A549 (cell line): ENCODE data around the gene GPBP1L1.

Experiments
- CBX8 ChIP-seq: fragments of 200-600 bp; sonication (generic); IDR thresholded peaks from 2 replicates; pipeline ENCODE4 v1.6.1; 2016
- CEBPB ChIP-seq, 2 experiments: fragments of >200 bp in 1 of 2; sonication (Bioruptor Twin) in 1 of 2; formaldehyde crosslinking in 1 of 2; IDR thresholded peaks; 2 replicates each; pipeline ENCODE4 v1.6.1; 2012 to 2016
- NR3C1 ChIP-seq: fragments of >200 bp; sonication (Bioruptor Twin); formaldehyde crosslinking; IDR thresholded peaks from 3 replicates; pipeline ENCODE4 v1.6.1; 2017
- POLR2A ChIP-seq: IDR thresholded peaks from 2 replicates; pipeline ENCODE4 v1.6.1; 2012; ENCODE audit warnings: mild to moderate bottlenecking, low read length
- RAD21 ChIP-seq, 2 experiments: fragments of >200 bp in 1 of 2; sonication (Bioruptor Twin) in 1 of 2; formaldehyde crosslinking in 1 of 2; IDR thresholded peaks in 1 of 2; conservative IDR thresholded peaks in 1 of 2; 2 replicates in 1 of 2; 3 replicates in 1 of 2; pipeline ENCODE4 v1.6.1; 2012 to 2018; ENCODE audit warnings: inconsistent platforms in 1 of 2
- RFX5 ChIP-seq: fragments of 450-650 bp; IDR thresholded peaks from 2 replicates; pipeline ENCODE4 v1.7.1; 2014; ENCODE audit warnings: antibody characterized with exemption, mild to moderate bottlenecking, moderate library complexity
- SMC3 ChIP-seq: fragments of >200 bp; sonication (Bioruptor Twin); formaldehyde crosslinking; IDR thresholded peaks from 3 replicates; pipeline ENCODE4 v1.6.1; 2018; ENCODE audit warnings: inconsistent platforms
- ZFP36 ChIP-seq: fragments of 450-650 bp; IDR thresholded peaks from 2 replicates; pipeline ENCODE4 v1.6.1; 2014; ENCODE audit warnings: borderline replicate concordance; ENCODE audit not compliant: partially characterized antibody
- TF ChIP-seq, protein P1 (sequence below): fragments of >200 bp; sonication (Bioruptor Twin); formaldehyde crosslinking; IDR thresholded peaks from 3 replicates; pipeline ENCODE4 v1.5.1; 2016
- TF ChIP-seq, protein P2 (sequence below): IDR thresholded peaks from 2 replicates; pipeline ENCODE4 v1.6.1; 2012
- TF ChIP-seq, protein P3 (sequence below): fragments of 150-350 bp; IDR thresholded peaks from 2 replicates; pipeline ENCODE4 v1.6.1; 2014; ENCODE audit warnings: low read depth, mild to moderate bottlenecking, low read length
- TF ChIP-seq, protein P4 (sequence below): fragments of 200-600 bp; sonication (generic); IDR thresholded peaks from 2 replicates; pipeline ENCODE4 v1.6.1; 2016; ENCODE audit warnings: antibody characterized with exemption, mild to moderate bottlenecking, moderate library complexity

DNA sequence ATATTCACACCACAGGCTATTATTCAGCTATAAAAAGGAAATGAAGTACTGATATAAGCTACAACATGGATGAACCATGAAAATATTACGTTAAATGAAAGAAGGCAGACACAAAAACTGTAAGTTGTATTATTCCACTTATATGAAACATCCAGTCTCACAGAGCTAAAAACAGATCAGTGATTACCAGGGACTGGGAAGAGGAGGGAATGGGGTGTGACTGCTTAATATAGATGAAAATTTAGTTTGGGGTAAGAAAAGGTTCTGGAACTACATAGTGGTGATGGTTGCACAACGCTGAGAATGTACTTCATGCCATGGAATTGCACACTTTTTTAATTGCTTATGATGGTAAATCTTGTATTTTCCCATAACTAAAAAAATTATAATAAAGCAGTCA is 19.5 kb downstream of the GPBP1L1 start:
- TF ChIP-seq, protein P1, sequence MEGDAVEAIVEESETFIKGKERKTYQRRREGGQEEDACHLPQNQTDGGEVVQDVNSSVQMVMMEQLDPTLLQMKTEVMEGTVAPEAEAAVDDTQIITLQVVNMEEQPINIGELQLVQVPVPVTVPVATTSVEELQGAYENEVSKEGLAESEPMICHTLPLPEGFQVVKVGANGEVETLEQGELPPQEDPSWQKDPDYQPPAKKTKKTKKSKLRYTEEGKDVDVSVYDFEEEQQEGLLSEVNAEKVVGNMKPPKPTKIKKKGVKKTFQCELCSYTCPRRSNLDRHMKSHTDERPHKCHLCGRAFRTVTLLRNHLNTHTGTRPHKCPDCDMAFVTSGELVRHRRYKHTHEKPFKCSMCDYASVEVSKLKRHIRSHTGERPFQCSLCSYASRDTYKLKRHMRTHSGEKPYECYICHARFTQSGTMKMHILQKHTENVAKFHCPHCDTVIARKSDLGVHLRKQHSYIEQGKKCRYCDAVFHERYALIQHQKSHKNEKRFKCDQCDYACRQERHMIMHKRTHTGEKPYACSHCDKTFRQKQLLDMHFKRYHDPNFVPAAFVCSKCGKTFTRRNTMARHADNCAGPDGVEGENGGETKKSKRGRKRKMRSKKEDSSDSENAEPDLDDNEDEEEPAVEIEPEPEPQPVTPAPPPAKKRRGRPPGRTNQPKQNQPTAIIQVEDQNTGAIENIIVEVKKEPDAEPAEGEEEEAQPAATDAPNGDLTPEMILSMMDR, result no peak
- TF ChIP-seq, protein P2, sequence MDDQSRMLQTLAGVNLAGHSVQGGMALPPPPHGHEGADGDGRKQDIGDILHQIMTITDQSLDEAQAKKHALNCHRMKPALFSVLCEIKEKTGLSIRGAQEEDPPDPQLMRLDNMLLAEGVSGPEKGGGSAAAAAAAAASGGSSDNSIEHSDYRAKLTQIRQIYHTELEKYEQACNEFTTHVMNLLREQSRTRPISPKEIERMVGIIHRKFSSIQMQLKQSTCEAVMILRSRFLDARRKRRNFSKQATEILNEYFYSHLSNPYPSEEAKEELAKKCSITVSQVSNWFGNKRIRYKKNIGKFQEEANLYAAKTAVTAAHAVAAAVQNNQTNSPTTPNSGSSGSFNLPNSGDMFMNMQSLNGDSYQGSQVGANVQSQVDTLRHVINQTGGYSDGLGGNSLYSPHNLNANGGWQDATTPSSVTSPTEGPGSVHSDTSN, result no peak
- TF ChIP-seq POLR2A (no peak), CBX8 (no peak), RFX5 (no peak), RAD21 (conservative IDR thresholded peaks at IDR 0.05 in 1 of 2, IDR thresholded peaks at IDR 0.05 in 1 of 2) (no peak), CEBPB (IDR thresholded peaks at IDR 0.05) (no peak), NR3C1 (no peak), ZFP36 (no peak), SMC3 (no peak)
- TF ChIP-seq, protein P3, sequence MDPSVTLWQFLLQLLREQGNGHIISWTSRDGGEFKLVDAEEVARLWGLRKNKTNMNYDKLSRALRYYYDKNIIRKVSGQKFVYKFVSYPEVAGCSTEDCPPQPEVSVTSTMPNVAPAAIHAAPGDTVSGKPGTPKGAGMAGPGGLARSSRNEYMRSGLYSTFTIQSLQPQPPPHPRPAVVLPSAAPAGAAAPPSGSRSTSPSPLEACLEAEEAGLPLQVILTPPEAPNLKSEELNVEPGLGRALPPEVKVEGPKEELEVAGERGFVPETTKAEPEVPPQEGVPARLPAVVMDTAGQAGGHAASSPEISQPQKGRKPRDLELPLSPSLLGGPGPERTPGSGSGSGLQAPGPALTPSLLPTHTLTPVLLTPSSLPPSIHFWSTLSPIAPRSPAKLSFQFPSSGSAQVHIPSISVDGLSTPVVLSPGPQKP, result no peak
- TF ChIP-seq, protein P4, sequence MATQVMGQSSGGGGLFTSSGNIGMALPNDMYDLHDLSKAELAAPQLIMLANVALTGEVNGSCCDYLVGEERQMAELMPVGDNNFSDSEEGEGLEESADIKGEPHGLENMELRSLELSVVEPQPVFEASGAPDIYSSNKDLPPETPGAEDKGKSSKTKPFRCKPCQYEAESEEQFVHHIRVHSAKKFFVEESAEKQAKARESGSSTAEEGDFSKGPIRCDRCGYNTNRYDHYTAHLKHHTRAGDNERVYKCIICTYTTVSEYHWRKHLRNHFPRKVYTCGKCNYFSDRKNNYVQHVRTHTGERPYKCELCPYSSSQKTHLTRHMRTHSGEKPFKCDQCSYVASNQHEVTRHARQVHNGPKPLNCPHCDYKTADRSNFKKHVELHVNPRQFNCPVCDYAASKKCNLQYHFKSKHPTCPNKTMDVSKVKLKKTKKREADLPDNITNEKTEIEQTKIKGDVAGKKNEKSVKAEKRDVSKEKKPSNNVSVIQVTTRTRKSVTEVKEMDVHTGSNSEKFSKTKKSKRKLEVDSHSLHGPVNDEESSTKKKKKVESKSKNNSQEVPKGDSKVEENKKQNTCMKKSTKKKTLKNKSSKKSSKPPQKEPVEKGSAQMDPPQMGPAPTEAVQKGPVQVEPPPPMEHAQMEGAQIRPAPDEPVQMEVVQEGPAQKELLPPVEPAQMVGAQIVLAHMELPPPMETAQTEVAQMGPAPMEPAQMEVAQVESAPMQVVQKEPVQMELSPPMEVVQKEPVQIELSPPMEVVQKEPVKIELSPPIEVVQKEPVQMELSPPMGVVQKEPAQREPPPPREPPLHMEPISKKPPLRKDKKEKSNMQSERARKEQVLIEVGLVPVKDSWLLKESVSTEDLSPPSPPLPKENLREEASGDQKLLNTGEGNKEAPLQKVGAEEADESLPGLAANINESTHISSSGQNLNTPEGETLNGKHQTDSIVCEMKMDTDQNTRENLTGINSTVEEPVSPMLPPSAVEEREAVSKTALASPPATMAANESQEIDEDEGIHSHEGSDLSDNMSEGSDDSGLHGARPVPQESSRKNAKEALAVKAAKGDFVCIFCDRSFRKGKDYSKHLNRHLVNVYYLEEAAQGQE, result no peak
